ENCODE data around the gene CASQ2. TPM values are rescaled to one million over a fixed set of nuclear protein-coding genes. Genes with fewer than 3 reads are reported as not detected.

Gene CASQ2
- total RNA-seq (2022; extraction: Qiagen RNA extraction) = 0.02 TPM in 1 of 5 replicates, not detected in the others

DNA sequence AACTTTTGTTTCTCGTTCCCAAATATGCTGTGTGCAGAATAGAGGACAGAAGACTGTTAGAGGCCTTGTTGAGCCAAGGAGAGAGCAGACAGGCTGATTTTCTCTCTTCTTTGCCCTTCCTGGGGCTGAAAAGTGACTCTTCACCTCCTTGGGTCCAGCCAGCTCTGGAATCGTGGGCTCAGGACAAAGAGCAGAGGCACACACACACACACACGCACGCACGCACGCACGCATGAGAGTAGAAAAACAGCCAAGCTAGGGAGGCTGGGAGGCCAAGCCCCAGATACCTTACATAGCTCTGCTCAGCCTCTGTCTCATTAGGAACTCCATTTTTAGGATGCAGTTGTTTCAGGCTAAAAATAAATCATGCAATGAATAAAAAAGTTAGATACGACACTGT, at the start of gene CASQ2:
CASQ2 (minus strand) TSS at position 166 of the 400 bp plus-strand sequence. CDS start 173 bp downstream, outside the sequence.

Other genes starting within 250 kb of the CASQ2 start
- gene VANGL1, start 126.7 kb downstream of the CASQ2 start, total RNA-seq (2022; extraction: Qiagen RNA extraction) = 16.9 to 24.5 TPM (median 23.8 TPM) in 5 replicates
- not detected in 5 replicates for gene NHLH2, start 72.4 kb upstream of the CASQ2 start, total RNA-seq (2022; extraction: Qiagen RNA extraction)
- 0.64 to 0.92 TPM (median 0.82 TPM) in 5 replicates for gene SLC22A15, start 207.8 kb upstream of the CASQ2 start, total RNA-seq (2022; extraction: Qiagen RNA extraction)

All from A549 treated with dexamethasone at 1 μM for 4 hours (cell line).